HL-60 (cell line): ENCODE results near the gene PKD1L1.

ENCODE experiments used
- DNase-seq, 2 experiments: peaks; one replicate each; pipeline ENCODE4 v3.0.0-alpha.2; 2010 to 2020; ENCODE audit warnings: low read depth in 1 of 2, low spot score in 1 of 2
- H3K27ac ChIP-seq: fragments of 250-450 bp; sonication (Bioruptor Pico); replicated peaks from 2 replicates; pipeline ENCODE4 v1.5.1; 2020; ENCODE audit warnings: mild to moderate bottlenecking, moderate library complexity
- H3K27me3 ChIP-seq: fragments of 250-450 bp; sonication (Bioruptor Pico); 2 replicates; pipeline ENCODE4 v1.5.1; 2021; ENCODE audit warnings: mild to moderate bottlenecking, moderate library complexity; ENCODE audit not compliant: insufficient read depth, poor library complexity, severe bottlenecking
- H3K4me3 ChIP-seq: replicated peaks from 2 replicates; pipeline ENCODE4 v1.5.1; 2011; ENCODE audit warnings: mild to moderate bottlenecking, control low read depth, low read length; ENCODE audit not compliant: insufficient read depth
- GABPA ChIP-seq: IDR thresholded peaks from 2 replicates; pipeline ENCODE4 v1.6.1; 2012; ENCODE audit warnings: low read depth
- POLR2AphosphoS5 ChIP-seq: IDR thresholded peaks from 2 replicates; pipeline ENCODE4 v1.6.1; 2012; ENCODE audit warnings: low read depth
- SPI1 ChIP-seq: IDR thresholded peaks from 2 replicates; pipeline ENCODE4 v1.6.1; 2012; ENCODE audit warnings: low read depth, mild to moderate bottlenecking, borderline replicate concordance
- TF ChIP-seq, protein P1 (sequence below): IDR thresholded peaks from one replicate; pipeline ENCODE4 v1.5.1; 2011; ENCODE audit warnings: low read length, control low read depth, inconsistent platforms; ENCODE audit not compliant: insufficient read depth
- TF ChIP-seq, protein P2 (sequence below): IDR thresholded peaks from 2 replicates; pipeline ENCODE4 v1.6.1; 2012; ENCODE audit warnings: low read depth; ENCODE audit not compliant: insufficient replicate concordance

The PKD1L1 gene

DNA sequence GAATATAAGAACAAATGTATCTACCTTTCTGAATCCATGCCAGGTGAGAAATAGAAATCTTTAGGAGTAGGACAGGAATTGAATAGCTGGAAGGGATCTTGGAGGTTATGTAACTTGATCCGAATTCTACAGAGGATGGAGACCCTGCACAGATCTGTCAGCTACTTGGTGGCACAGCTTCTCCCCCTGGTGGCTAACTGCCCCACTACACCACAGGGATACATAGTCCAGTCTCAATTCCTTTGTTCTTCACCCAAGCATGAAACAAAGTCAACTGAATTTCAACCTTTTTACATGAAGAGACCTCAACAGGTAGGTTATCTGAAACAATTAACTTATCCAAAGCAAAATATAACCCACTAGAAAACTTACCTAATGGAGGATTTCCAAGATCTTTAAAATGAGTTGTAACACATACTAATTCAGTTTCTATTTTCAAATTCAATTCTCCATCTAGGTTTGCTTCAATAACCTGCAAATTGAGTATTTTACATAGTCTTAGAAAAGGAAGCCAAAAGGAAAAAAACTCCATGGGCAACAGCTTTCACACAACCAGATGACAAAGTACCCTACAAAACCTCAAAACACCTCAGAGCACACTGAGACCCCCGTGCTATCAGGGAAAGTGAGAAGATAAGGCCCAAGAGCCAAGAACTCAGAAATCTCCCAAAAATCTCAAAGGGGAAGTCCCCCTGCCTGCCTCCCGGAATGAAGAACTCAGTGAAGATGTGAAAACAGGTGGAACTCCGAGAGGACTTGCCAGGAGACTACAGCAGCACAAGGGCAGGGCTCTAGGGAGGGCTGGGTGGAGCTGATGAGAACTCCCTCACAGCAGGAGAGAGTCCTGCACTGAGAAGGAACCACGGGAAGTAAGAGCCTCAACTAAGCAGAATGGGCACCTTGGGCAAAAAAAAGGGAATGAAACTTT is 20.8 kb upstream of the PKD1L1 start:
- TF ChIP-seq, protein P1, sequence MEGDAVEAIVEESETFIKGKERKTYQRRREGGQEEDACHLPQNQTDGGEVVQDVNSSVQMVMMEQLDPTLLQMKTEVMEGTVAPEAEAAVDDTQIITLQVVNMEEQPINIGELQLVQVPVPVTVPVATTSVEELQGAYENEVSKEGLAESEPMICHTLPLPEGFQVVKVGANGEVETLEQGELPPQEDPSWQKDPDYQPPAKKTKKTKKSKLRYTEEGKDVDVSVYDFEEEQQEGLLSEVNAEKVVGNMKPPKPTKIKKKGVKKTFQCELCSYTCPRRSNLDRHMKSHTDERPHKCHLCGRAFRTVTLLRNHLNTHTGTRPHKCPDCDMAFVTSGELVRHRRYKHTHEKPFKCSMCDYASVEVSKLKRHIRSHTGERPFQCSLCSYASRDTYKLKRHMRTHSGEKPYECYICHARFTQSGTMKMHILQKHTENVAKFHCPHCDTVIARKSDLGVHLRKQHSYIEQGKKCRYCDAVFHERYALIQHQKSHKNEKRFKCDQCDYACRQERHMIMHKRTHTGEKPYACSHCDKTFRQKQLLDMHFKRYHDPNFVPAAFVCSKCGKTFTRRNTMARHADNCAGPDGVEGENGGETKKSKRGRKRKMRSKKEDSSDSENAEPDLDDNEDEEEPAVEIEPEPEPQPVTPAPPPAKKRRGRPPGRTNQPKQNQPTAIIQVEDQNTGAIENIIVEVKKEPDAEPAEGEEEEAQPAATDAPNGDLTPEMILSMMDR = peak; percentile 63
- TF ChIP-seq, protein P2, sequence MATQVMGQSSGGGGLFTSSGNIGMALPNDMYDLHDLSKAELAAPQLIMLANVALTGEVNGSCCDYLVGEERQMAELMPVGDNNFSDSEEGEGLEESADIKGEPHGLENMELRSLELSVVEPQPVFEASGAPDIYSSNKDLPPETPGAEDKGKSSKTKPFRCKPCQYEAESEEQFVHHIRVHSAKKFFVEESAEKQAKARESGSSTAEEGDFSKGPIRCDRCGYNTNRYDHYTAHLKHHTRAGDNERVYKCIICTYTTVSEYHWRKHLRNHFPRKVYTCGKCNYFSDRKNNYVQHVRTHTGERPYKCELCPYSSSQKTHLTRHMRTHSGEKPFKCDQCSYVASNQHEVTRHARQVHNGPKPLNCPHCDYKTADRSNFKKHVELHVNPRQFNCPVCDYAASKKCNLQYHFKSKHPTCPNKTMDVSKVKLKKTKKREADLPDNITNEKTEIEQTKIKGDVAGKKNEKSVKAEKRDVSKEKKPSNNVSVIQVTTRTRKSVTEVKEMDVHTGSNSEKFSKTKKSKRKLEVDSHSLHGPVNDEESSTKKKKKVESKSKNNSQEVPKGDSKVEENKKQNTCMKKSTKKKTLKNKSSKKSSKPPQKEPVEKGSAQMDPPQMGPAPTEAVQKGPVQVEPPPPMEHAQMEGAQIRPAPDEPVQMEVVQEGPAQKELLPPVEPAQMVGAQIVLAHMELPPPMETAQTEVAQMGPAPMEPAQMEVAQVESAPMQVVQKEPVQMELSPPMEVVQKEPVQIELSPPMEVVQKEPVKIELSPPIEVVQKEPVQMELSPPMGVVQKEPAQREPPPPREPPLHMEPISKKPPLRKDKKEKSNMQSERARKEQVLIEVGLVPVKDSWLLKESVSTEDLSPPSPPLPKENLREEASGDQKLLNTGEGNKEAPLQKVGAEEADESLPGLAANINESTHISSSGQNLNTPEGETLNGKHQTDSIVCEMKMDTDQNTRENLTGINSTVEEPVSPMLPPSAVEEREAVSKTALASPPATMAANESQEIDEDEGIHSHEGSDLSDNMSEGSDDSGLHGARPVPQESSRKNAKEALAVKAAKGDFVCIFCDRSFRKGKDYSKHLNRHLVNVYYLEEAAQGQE = no peak
- peak in 1 of 2 experiments; percentile 23 for DNase-seq
- H3K4me3 ChIP-seq = no peak overlapping the region
- no peak overlapping the region for H3K27ac ChIP-seq
- no peaks in the 10 kb centered on the region for H3K27me3 ChIP-seq

DNA sequence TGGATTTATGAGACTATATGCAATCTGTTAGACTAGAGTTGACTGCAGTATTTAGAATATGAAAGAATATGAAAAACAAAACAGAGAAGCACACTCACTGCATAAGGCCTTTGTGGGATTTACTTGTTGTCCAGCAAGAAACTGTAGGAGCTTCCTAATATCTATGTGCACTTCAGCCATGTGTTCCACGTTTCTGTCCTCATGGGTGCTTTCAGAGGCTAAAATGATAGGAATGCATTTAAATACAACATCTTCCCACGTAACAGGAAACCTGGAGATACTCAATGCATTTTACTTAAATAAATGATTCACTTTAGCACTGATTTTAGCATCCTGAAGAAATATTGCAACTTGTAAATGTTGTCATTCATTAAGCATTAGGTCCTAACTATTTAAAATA is 19.4 kb upstream of the PKD1L1 start:
- Histone ChIP-seq H3K27ac (no peak overlapping the region), H3K4me3 (no peak overlapping the region), H3K27me3 (no peaks in the 10 kb centered on the region)
- no peak for DNase-seq
- TF ChIP-seq POLR2AphosphoS5 = no peak
- no peak for TF ChIP-seq SPI1
- TF ChIP-seq, protein P2 = no peak
- TF ChIP-seq GABPA = no peak
- TF ChIP-seq, protein P1 = no peak

DNA sequence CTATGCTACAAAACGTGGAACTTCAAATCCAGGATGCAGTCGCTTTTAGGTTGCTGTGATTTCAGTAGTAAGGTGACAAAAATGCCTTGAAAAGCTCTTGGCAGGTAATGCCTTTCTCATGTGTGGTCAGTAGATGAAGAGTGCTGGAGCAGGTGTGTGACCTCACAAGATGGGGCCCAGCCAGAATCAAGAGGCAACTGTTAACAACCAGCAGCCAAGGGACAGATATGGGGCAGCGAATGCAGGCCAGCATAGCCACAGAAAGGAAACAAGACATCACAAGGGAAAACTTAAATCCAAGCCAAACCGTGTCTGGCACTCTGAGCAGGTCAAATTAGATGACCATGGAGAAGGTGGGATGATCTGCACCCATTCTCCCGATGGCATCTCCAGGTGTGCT is 18.9 kb upstream of the PKD1L1 start:
- H3K27me3 ChIP-seq = no peaks in the 10 kb centered on the region

More for the DNA sequence above, 18.9 kb upstream of the PKD1L1 start:
- Histone ChIP-seq H3K27ac (no peak overlapping the region), H3K4me3 (no peak overlapping the region)
- TF ChIP-seq SPI1 (no peak), GABPA (no peak)
- TF ChIP-seq, protein P2 = no peak
- TF ChIP-seq, protein P1 = no peak
- no peak for DNase-seq
